Endometrium (tissue), 2 donors: ENCODE data around the gene PCARE.
"Not testable (repeated sequence)": the region's sequence is repeated elsewhere in the genome, so short reads cannot be mapped to it uniquely, and the experiment has no call there.

Source experiments
- FAIRE-seq: peaks from 2 replicates; lab custom pipeline; 2012; peaks lifted over from hg19 to GRCh38; lab: Jason Lieb, UNC
- donor health status: control.
- donor health status: control.

The PCARE gene

DNA sequence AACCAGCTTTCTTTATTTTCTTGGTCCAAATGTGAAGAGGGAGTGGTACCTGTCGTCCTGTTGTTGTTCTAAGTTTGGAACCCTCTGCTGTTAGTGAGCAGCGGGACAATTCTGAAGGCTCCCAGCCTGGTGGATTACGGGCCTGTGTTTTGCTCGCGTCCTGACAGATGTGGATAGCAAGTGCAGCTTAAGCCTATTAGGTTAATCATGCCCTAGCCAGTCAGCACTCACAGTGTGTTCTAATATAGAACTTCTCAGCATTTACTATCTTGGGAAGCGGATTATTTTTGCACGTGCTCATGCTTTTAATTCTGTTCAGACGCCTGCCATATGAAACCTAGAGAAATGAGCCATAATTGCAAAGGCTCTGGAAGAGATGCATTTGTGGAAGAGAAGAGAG, at the start of gene PCARE:
PCARE (minus strand) TSS at position 113 of the 400 bp plus-strand sequence. CDS start 262 bp downstream, outside the sequence.
- no peak for FAIRE-seq

DNA sequence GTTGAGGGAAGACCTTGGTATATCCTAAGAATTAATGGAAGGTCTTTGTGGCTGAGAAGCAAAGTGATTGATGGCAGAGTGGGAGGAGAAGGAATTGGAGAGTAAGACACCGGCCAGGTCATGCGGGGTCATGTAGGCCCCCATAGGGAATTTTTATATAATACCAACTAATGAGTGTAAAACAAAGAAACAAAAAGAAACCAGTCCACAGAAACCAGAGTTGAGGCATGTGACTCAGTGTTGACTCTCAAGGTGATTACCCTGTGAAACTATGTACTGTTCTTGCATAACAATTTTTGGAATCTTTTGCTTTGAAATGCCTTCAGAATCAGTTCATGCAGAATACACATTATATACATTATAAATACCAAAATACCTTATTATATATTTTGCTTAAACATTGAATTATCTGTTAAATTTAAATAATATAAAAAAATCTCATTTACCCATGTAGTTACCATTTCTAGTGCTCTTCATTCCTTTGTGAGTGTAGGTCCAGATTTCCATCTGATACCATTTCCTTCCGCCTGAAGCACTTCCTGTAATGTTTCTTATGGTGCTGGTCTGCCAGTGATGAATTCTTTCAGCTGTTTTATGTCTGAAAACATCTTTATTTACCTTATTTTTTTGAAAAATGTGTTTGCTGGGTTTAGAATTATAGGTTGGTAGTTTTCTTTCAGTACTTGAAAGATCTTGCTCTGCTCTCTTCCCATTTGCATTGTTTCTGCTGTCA, 49.5 kb upstream of the PCARE start:
- no peak for FAIRE-seq

- FAIRE-seq, result no peak
Observed at GRCh38 chr2:29120846-29121245, 46.5 kb upstream of the PCARE start.

GRCh38 chr2:29119211-29119610, 44.9 kb upstream of the PCARE start:
- FAIRE-seq, result no peak

DNA sequence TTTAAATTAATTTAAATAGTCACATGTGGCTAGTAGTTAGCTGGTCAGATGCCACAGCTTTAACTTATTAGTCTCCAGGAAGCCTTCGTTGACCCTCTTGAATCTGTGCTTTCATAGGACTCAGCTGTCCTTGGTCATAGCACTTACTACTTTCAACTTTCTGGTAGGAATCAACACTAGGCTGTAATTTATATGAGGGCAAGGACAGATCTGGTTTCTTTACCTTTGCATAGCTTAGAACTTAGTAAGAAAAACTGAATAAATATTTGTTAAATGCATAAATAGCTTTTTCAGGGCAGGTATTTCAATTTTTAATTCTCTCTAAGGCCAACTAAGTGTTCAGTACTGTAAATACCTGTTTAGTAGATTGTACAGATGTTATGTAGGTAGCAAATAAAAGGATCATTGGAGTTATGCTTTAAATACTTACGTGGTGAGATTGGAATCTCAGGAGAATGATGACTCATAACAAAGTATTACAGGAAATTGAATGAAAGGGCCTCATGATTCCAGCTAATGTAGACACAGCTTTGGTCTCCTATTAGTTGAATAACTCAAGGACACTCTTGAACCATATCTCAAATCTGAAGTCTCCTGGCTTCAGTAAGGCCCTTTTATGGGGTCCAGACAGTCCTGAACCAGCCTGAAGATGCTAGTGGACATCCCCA, 43.4 kb upstream of the PCARE start:
- FAIRE-seq, result no peak

DNA sequence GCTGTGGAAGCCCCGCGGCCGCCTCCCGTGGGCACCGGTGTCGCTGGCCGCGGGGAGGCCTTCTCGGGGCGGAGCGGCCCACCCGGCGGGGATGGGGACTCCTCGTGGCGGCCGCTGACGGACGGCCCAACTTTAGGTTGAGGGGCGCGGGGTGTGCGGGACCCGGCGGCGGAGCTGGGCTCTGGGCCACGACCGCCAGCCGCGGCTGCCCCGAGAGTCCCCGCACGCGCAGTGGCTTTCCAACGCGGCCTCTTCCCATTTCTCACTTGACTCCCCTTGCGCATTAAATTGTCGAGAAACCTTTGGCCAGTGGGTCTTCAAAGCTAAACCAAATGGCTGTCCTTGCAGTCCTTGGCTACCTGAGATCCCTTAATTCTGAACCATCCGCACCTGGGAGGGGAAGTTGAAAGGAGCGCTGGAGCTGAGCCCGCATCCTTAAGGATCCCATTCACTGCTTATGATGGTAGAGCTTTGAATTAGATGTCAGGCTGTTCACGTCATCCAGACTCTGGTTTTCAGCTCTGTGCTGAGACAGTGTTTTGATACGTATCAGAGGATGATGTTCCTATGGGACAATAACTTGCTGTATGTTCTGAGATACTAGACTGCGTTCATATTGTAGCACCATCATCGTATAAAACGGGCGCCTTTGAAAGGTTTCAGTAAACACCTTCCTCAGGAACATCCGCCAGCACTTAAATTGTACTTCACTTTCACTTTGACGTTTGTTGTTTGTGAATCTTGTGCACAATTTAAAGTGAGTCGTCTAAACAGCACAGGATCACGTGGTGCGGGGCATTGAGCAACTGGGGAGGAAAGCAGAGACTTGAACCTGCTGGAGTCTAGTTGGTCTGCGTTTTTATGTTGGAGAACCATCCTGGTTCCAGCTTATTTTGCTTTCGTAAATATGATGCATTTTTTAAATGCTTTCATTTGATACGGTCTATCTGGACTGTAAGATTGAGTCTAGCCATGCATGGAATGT, 41.8 kb upstream of the PCARE start:
- FAIRE-seq, result no peak

DNA sequence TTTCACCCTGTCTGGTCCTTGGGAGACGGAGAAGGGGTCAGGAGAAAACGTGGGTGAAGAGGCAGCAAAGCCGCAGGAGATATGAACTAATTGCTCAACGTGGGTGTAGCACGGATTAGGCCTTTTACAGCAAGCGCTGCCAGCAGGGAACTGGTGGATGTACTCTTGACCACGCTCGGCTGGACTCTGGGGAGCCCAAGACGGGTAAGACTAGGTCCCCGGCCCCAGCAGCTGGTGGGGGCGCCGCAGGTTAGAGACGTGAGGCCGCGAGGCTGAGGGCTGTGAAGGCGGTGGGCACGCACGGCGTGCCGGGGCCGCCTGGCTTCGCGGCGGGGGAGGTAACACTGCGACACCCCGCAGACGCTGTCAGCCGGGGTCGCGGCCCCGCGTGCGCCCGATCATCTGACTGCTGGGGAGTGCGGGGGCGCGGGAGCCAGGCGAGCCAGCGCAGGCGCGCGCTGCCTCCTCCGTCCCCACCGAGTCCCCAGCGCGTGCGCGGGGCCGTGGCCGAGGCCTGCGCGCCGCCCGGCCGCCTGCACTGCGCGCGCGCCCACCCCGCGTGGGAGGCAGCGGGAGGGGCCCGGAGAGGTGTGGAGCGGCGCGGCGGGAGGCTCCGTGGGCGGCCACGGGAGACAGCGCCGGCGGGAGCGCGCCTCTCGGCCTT, 40.8 kb upstream of the PCARE start, which contains the start of gene CLIP4:
CLIP4 (plus strand) TSS at position 470 of the 664 bp plus-strand sequence. CDS start 5,974 bp downstream, outside the sequence.
- FAIRE-seq, result no peak

GRCh38 chr2:29114586-29114945, 40.2 kb upstream of the PCARE start:
- no peak for FAIRE-seq

GRCh38 chr2:29113891-29114321, 39.6 kb upstream of the PCARE start:
- FAIRE-seq, result no peak

- no peak for FAIRE-seq
Observed at GRCh38 chr2:29113027-29113686, 38.8 kb upstream of the PCARE start.

- no peak for FAIRE-seq
Observed at GRCh38 chr2:29112379-29112778, 38.1 kb upstream of the PCARE start.

DNA sequence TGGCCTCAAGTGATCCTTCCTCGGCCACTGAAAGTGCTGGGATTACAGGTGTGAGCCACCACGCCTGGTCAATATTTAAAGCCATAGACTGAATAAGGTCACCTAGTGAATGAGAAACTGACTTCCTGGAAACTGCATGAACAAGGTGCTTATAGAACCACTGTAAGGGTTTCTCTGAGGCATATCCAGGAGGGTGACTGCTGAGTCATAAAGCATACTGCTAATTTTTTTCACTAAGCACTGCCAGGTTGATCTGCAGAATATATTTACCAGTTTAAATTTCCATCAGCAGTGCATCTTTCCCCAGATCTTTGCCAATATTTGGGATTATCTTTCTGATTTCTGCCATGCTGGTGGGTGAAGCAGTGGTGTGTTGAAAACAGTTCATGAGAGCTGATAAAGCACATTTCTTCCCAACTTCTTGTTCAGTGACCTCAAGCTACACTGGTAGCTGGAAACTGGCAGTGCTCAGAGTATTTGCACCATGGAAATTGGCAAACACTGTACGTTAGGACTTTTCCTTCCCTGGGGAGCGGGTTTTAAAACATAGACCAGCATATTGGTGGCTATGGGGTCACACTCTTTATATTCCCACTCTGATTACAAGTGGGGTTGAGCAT, 36.7 kb upstream of the PCARE start:
- no peak for FAIRE-seq

DNA sequence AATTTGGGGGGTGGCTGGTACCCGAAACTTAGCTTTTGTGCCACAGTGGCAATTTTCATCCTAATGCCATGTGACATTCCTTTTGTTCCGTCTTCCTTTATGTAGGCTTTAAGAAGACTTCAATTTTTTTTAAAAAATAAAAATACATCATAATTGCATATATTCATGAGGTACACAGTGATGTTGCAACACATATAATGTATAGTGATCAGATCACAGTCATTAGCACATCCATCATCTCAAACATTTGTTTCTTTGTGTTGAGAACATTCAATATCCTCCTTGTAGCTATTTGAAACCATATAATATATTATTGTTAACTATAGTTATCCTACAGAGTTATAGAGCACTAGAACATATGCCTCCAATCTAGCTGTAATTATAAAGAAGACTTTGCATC, 34.9 kb upstream of the PCARE start:
- no peak for FAIRE-seq

DNA sequence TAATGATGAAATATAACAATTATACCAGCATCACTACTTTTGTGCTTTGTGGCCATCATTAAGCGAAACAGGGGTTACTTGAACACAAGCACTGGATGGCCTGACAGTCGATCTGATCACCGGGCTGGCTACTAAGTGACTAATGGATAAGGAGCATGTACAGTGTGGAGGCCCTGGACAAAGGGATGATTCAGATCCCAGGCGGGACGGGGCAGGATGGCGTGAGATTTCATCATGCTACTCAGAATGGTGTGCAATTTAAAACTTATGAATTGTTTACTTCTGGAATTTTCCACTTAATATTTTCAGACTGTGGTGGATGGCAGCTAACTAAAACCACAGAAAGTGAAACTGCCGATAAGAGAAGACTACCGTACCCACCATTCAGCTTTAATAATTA, 33.9 kb upstream of the PCARE start:
- FAIRE-seq, result no peak

GRCh38 chr2:29107547-29107946, 33.2 kb upstream of the PCARE start:
- FAIRE-seq, result not testable (repeated sequence)

DNA sequence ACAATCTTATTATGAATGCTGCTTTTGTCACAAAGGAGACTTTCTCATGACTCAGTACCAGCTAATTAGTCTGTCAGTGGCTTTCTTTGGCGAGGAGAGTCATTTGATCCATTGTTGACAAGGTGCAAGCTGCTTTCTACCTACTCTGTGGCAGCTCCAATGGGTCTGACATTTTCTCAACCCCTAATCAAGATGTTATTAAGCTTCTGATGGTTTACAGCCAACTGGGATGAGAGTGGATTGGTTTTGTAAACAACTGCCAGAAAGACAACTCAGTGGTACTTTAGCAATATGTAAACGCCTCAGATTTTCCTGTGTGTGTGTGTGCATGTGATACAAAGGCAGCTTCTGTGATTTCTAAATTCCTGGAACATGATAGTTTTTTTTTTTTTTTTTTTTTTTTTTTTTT, 32.7 kb upstream of the PCARE start:
- no peak for FAIRE-seq

DNA sequence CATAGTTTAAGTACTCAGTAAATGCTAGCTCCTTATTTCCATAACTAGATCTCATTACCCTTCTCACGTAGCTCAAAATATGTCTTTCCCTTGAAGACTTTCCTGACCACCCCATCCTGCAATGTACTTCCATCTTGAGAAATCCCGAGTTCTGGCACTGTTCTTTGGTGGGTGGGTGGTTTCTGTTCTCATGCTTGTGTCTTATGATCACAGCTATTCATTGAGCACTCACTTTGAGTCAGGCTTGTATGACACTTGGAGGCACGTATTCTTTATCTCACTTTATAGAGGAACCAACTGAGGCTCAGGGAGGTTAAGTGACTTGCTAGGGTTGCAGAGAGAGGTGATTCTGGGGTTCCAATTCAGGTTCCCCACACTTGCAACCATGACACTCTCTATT, 31.9 kb upstream of the PCARE start:
- no peak for FAIRE-seq

DNA sequence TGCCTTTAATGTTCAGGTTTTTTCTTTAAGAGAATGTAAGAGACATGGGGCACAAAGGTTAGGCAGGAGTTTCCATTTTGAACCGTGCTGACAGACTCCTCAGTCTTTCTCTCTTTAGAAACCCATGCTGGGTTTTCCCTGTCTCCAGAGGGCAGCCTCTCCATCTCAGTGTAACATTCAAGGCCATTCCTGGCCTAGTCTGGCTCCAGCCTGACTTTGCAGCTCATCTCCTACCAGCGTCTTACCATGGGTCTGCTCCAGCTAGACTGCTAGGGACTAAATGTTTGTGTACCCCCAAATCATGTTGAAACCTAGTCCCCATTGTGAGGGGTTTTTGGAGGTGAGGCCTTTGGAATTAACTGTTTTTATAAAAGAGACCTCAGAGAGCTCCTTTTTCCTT, 31.1 kb upstream of the PCARE start:
- FAIRE-seq, result no peak

DNA sequence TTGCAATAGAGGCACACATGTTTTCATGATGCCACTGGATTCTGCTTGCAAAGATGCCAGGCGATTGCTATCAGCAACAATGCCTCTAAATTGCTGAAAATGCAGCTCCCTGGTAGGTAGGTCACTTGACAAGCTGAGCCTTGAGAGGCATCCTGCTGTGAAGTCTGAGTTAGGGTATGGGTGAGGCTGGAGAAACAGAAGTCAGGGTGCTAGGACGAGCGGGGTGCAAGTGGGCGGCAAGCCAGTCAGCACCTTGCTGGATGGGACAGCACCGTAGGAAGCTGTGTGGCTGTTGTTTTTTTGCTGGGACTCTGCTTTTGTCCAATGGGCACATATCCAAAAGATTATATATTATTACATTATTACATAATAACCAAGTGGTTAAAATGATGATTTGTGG, 30.4 kb upstream of the PCARE start:
- FAIRE-seq, result no peak

DNA sequence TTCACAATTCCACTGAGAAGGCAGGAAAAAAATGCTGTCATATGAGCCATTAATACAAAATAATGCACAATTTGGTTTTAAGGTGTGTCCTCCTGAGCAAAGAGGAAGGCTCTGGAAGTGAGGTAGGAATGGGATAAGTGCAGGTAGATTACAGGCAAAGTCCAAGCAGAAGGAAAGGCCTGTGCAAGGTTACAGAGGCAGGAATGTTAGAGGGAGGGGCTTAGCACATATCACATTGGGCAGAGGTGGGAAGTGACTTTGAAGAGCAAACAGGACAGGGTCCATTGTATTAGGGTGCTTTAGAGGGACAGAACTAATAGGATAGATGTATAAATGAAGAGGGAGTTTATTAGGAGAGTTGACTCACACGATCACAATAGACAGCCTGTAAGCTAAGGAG, 26.2 kb upstream of the PCARE start:
- FAIRE-seq, result no peak

DNA sequence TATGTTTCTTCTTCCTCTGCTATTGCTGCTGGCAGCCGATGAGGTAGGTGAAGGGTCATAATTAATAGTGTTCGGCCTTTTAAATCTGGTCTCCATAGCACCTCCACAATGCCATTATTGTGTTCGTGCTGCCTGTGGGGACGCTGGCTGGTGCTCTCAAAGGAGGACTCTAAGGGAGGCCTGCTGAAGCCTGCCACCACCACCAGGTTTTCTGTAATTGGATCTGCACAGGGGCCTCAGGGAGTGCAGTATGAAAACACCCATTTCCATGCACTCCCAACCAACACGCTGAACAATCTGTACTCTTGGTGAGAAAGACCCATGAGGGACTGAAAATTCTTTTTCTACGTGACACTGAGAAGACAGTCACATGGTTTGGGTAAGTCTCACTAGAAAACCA, 23.2 kb upstream of the PCARE start:
- no peak for FAIRE-seq
